Measurements from ENCODE around the gene LRMDA. TPM values are rescaled to one million over a fixed set of nuclear protein-coding genes. Genes with fewer than 3 reads are reported as not detected.

The LRMDA gene
- total RNA-seq, 2 donors from 2014 or later, result 9.6 to 12.6 TPM

GRCh38 chr10:75596930-75597620 lies 165.7 kb downstream of the LRMDA start:
- intact Hi-C loops (cut with DNase I), result no loop called here
- no peak overlapping the region for H3K4me3 ChIP-seq
- no peaks in the 10 kb centered on the region for H3K36me3 ChIP-seq
- no peaks in the 10 kb centered on the region for H3K27me3 ChIP-seq (replicated peaks; ENCODE audit: insufficient read depth)
- no peak for DNase-seq (ENCODE audit: low spot score)
- no peak overlapping the region for H3K27ac ChIP-seq
- H3K4me1 ChIP-seq (replicated peaks), result no peaks in the 10 kb centered on the region
- TF ChIP-seq POLR2A (IDR thresholded peaks at IDR 0.05), result no peak
- TF ChIP-seq POLR2AphosphoS5 (IDR thresholded peaks at IDR 0.05), result no peak
- TF ChIP-seq CTCF (IDR thresholded peaks at IDR 0.05), result no peak
- WGBS, result 73% methylated on average over 6 of the region's 6 CpGs
- H3K9me3 ChIP-seq, result no peaks in the 10 kb centered on the region

GRCh38 chr10:75597773-75598440 lies 166.5 kb downstream of the LRMDA start:
- WGBS, result 73% methylated on average over 15 of the region's 15 CpGs
- Histone ChIP-seq H3K36me3 (no peaks in the 10 kb centered on the region), H3K4me1 (replicated peaks) (no peaks in the 10 kb centered on the region), H3K27ac (no peak overlapping the region), H3K27me3 (replicated peaks; ENCODE audit: insufficient read depth) (no peaks in the 10 kb centered on the region), H3K4me3 (no peak overlapping the region), H3K9me3 (no peaks in the 10 kb centered on the region)
- no peak for DNase-seq (ENCODE audit: low spot score)
- intact Hi-C loops (cut with DNase I), result no loop called here
- TF ChIP-seq POLR2A (IDR thresholded peaks at IDR 0.05), result no peak
- no peak for TF ChIP-seq CTCF (IDR thresholded peaks at IDR 0.05)
- no peak for TF ChIP-seq POLR2AphosphoS5 (IDR thresholded peaks at IDR 0.05)

- H3K27me3 ChIP-seq (replicated peaks; ENCODE audit: insufficient read depth), result no peaks in the 10 kb centered on the region
- no peaks in the 10 kb centered on the region for H3K9me3 ChIP-seq
- H3K4me3 ChIP-seq, result no peak overlapping the region
- intact Hi-C loops (cut with DNase I), result no loop called here
- DNase-seq (ENCODE audit: low spot score), result no peak
- H3K36me3 ChIP-seq, result no peaks in the 10 kb centered on the region
- no peaks in the 10 kb centered on the region for H3K4me1 ChIP-seq (replicated peaks)
- H3K27ac ChIP-seq, result no peak overlapping the region
- 87% methylated on average over 5 of the region's 5 CpGs for WGBS
- no peak for TF ChIP-seq POLR2AphosphoS5 (IDR thresholded peaks at IDR 0.05)
- TF ChIP-seq CTCF (IDR thresholded peaks at IDR 0.05), result no peak
- TF ChIP-seq POLR2A (IDR thresholded peaks at IDR 0.05), result no peak
Measured at GRCh38 chr10:75598998-75599397, 167.6 kb downstream of the LRMDA start.

- TF ChIP-seq POLR2A (IDR thresholded peaks at IDR 0.05) (no peak), CTCF (IDR thresholded peaks at IDR 0.05) (no peak), POLR2AphosphoS5 (IDR thresholded peaks at IDR 0.05) (no peak)
- no peak for DNase-seq (ENCODE audit: low spot score)
- Histone ChIP-seq H3K9me3 (no peaks in the 10 kb centered on the region), H3K36me3 (no peaks in the 10 kb centered on the region), H3K4me3 (no peak overlapping the region), H3K4me1 (replicated peaks) (no peaks in the 10 kb centered on the region), H3K27ac (no peak overlapping the region), H3K27me3 (replicated peaks; ENCODE audit: insufficient read depth) (no peaks in the 10 kb centered on the region)
- 98% methylated on average over 2 of the region's 2 CpGs for WGBS
- intact Hi-C loops (cut with DNase I), result no loop called here
Measured at GRCh38 chr10:75599875-75600648, 168.6 kb downstream of the LRMDA start.
